Hepatic stellate cell (primary cell): ENCODE results near the gene VWA5B2.

Experiments used
- DNase-seq: peaks from one replicate; pipeline ENCODE4 v3.0.0; 2011; ENCODE audit warnings: low spot score

VWA5B2 gene

GRCh38 chr3:184229394-184230080, at the start of gene VWA5B2:
Gene VWA5B2, plus strand, starts transcription at chr3:184229585. Its CDS starts 944 bp downstream, at chr3:184230529.
- DNase-seq, result peak; percentile 81

- peak; percentile 50 for DNase-seq
Observed at GRCh38 chr3:184180165-184180564, 49.2 kb upstream of the VWA5B2 start.

GRCh38 chr3:184181596-184181995, 47.8 kb upstream of the VWA5B2 start:
- DNase-seq, result no peak

- DNase-seq, result no peak
Observed at GRCh38 chr3:184183679-184184078, 45.7 kb upstream of the VWA5B2 start.

GRCh38 chr3:184184546-184185230, 44.7 kb upstream of the VWA5B2 start:
- no peak for DNase-seq

GRCh38 chr3:184185461-184186183, 43.8 kb upstream of the VWA5B2 start:
- peak; percentile 99 for DNase-seq

- peak; percentile 51 for DNase-seq
Observed at GRCh38 chr3:184186184-184186901, 43.0 kb upstream of the VWA5B2 start, which contains the start of gene ABCF3. Gene ABCF3, plus strand, starts transcription at chr3:184186199. Its CDS starts 9 bp downstream, at chr3:184186208.

GRCh38 chr3:184186902-184187207, 42.5 kb upstream of the VWA5B2 start:
- no peak for DNase-seq

- DNase-seq, result no peak
Observed at GRCh38 chr3:184188080-184188479, 41.3 kb upstream of the VWA5B2 start.

GRCh38 chr3:184189421-184189820, 40.0 kb upstream of the VWA5B2 start:
- DNase-seq, result no peak

GRCh38 chr3:184192889-184193288, 36.5 kb upstream of the VWA5B2 start:
- no peak for DNase-seq

GRCh38 chr3:184193991-184194539, 35.3 kb upstream of the VWA5B2 start:
- DNase-seq, result no peak

GRCh38 chr3:184196536-184196935, 32.8 kb upstream of the VWA5B2 start:
- no peak for DNase-seq

GRCh38 chr3:184198509-184198908, 30.9 kb upstream of the VWA5B2 start:
- no peak for DNase-seq

- DNase-seq, result no peak
Observed at GRCh38 chr3:184200825-184201224, 28.6 kb upstream of the VWA5B2 start.

GRCh38 chr3:184203526-184203925, 25.9 kb upstream of the VWA5B2 start:
- no peak for DNase-seq

- DNase-seq, result no peak
Observed at GRCh38 chr3:184209146-184209923, 20.1 kb upstream of the VWA5B2 start.

GRCh38 chr3:184211297-184211696, 18.1 kb upstream of the VWA5B2 start:
- no peak for DNase-seq

GRCh38 chr3:184211718-184212117, 17.7 kb upstream of the VWA5B2 start:
- DNase-seq, result no peak

GRCh38 chr3:184218814-184219213, 10.6 kb upstream of the VWA5B2 start:
- DNase-seq, result no peak

GRCh38 chr3:184222521-184222920, 6.9 kb upstream of the VWA5B2 start:
- DNase-seq, result no peak
